Inflammatory macrophage treated with lipopolysaccharide for 1 hour (primary cell): ENCODE results near the gene OR11H7.
"Not testable (repeated sequence)": the region's sequence is repeated elsewhere in the genome, so short reads cannot be mapped to it uniquely, and the experiment has no call there.

Experiments used
- DNase-seq, 2 donors: peaks; one replicate each; pipeline ENCODE4 v3.0.0-alpha.2; 2020 to 2022

Gene OR11H7

GRCh38 chr14:20228681-20229080 lies at the start of gene OR11H7:
TSS of gene OR11H7 (plus strand) at chr14:20228981.
- no peak for DNase-seq

- DNase-seq, result peak; percentile 29 to 36
These were observed 49.6 kb upstream of the OR11H7 start for GRCh38 chr14:20179218-20179617.

GRCh38 chr14:20179880-20180279 lies 48.9 kb upstream of the OR11H7 start:
- DNase-seq, result peak; percentile 11 to 22

GRCh38 chr14:20180486-20180885 lies 48.3 kb upstream of the OR11H7 start:
- no peak for DNase-seq

GRCh38 chr14:20184181-20184580 lies 44.6 kb upstream of the OR11H7 start:
- no peak for DNase-seq

- no peak for DNase-seq
These were observed 38.2 kb upstream of the OR11H7 start, which contains the start of gene OR11G2 for GRCh38 chr14:20190596-20190995. TSS of gene OR11G2 (plus strand) at chr14:20190896. CDS start at chr14:20197438, 6,542 bp downstream.

GRCh38 chr14:20191396-20191795 lies 37.4 kb upstream of the OR11H7 start:
- no peak for DNase-seq

- DNase-seq, result no peak
These were observed 34.7 kb upstream of the OR11H7 start for GRCh38 chr14:20194101-20194500.

- not testable (repeated sequence) for DNase-seq
These were observed 33.6 kb upstream of the OR11H7 start for GRCh38 chr14:20195170-20195569.

GRCh38 chr14:20195911-20196310 lies 32.9 kb upstream of the OR11H7 start:
- no peak for DNase-seq

GRCh38 chr14:20197459-20197858 lies 31.3 kb upstream of the OR11H7 start:
- DNase-seq, result peak; percentile 11 to 41

- DNase-seq, result no peak
These were observed 29.8 kb upstream of the OR11H7 start for GRCh38 chr14:20198991-20199390.

GRCh38 chr14:20204721-20205120 lies 24.1 kb upstream of the OR11H7 start:
- DNase-seq, result peak; percentile 43 to 45

- no peak for DNase-seq
These were observed 19.2 kb upstream of the OR11H7 start for GRCh38 chr14:20209595-20209994.

GRCh38 chr14:20212406-20212805 lies 16.4 kb upstream of the OR11H7 start:
- not testable (repeated sequence) for DNase-seq

GRCh38 chr14:20215196-20215595 lies 13.6 kb upstream of the OR11H7 start:
- no peak for DNase-seq

GRCh38 chr14:20219033-20219432 lies 9.7 kb upstream of the OR11H7 start:
- no peak for DNase-seq

GRCh38 chr14:20223410-20223809 lies 5.4 kb upstream of the OR11H7 start, which contains the start of gene OR11H6:
TSS of gene OR11H6 (plus strand) at chr14:20223710. CDS start at chr14:20223710, 0 bp downstream.
- DNase-seq, result no peak

GRCh38 chr14:20235415-20235814 lies 6.6 kb downstream of the OR11H7 start:
- not testable (repeated sequence) for DNase-seq

- DNase-seq, result no peak
These were observed 19.0 kb downstream of the OR11H7 start for GRCh38 chr14:20247646-20248246.

GRCh38 chr14:20262642-20263128 lies 33.9 kb downstream of the OR11H7 start:
- DNase-seq, result no peak

GRCh38 chr14:20264361-20264760 lies 35.6 kb downstream of the OR11H7 start:
- not testable (repeated sequence) for DNase-seq

- DNase-seq, result no peak
These were observed 45.3 kb downstream of the OR11H7 start for GRCh38 chr14:20274062-20274461.

- no peak for DNase-seq
These were observed 48.6 kb downstream of the OR11H7 start for GRCh38 chr14:20277409-20277808.

GRCh38 chr14:20278414-20278813 lies 49.6 kb downstream of the OR11H7 start:
- DNase-seq, result no peak
